ENCODE data around the gene ATG4D.

Gene ATG4D

GRCh38 chr19:10582091-10582490, 38.4 kb downstream of the ATG4D start:
- peak; percentile 26 to 42 (median 26) for DNase-seq

- DNase-seq = no peak
Measured at GRCh38 chr19:10583036-10583776, 39.5 kb downstream of the ATG4D start.

GRCh38 chr19:10586396-10586795, 42.7 kb downstream of the ATG4D start:
- DNase-seq = no peak

GRCh38 chr19:10587022-10587838, 43.5 kb downstream of the ATG4D start, which contains the start of gene AP1M2:
AP1M2 (minus strand) TSS chr19:10587312; CDS start chr19:10587231, 81 bp downstream.
- no peak for DNase-seq

- DNase-seq = no peak
Measured at GRCh38 chr19:10587839-10588150, 44.1 kb downstream of the ATG4D start.

GRCh38 chr19:10593148-10593547, 49.4 kb downstream of the ATG4D start:
- no peak for DNase-seq

GRCh38 chr19:10593820-10594637, 50.3 kb downstream of the ATG4D start:
- DNase-seq = peak in 2 of 3 donors; percentile 35 to 38

GRCh38 chr19:10600149-10600548, 56.4 kb downstream of the ATG4D start:
- no peak for DNase-seq

GRCh38 chr19:10601999-10602329, 58.3 kb downstream of the ATG4D start:
- DNase-seq = no peak

GRCh38 chr19:10602330-10603083, 58.8 kb downstream of the ATG4D start:
- DNase-seq = peak; percentile 80 to 97 (median 92)
